Neural cell (in vitro differentiated cells): ENCODE measurements around the gene C11orf21.

Experiments
- CTCF ChIP-seq: fragments of 450-650 bp; IDR thresholded peaks from 2 replicates; pipeline ENCODE4 v1.5.1; 2014; ENCODE audit warnings: antibody characterized with exemption, mild to moderate bottlenecking, moderate library complexity; ENCODE audit not compliant: poor library complexity, severe bottlenecking
- RAD21 ChIP-seq: fragments of 450-650 bp; conservative IDR thresholded peaks from 2 replicates; pipeline ENCODE4 v1.6.1; 2014; ENCODE audit warnings: antibody characterized with exemption, mild to moderate bottlenecking, moderate library complexity

- TF ChIP-seq RAD21 (no peak), CTCF (no peak)
Observed at GRCh38 chr11:2271327-2272227, 30.1 kb downstream of the C11orf21 start.
